K562 (cell line): ENCODE measurements around the gene OR5AU1. TPM values are rescaled to one million over a fixed set of nuclear protein-coding genes. Genes with fewer than 3 reads are reported as not detected.

Source experiments
- ATAC-seq: fragments of 200-7000 bp; cut with Tn5 transposase; 3 replicates; pipeline ENCODE4 v1.9.1; 2020; ENCODE audit warnings: moderate library complexity
- BruUV-seq: library from RNA; stranded (reverse); fragments of 400-500 nt; replicated peaks from 2 replicates; lab custom pipeline; 2021; lab: Mats Ljungman, UMichigan
- CTCF ChIA-PET: fragments of 300-600 bp; formaldehyde crosslinking; extraction: SDS; loops from one replicate; lab custom pipeline; 2021; ENCODE audit warnings: low intra/inter-chr PET ratio; lab: Yijun Ruan, JAX
- POLR2A ChIA-PET: fragments of 300-600, 350-650 bp; sonication (Branson Sonifier 250); formaldehyde crosslinking; extraction: SDS; loops from one replicate; lab custom pipeline; 2021; ENCODE audit warnings: antibody characterized with exemption, inconsistent platforms; lab: Yijun Ruan, JAX
- DNase-seq, 4 experiments: peaks; one replicate each; pipeline versions ENCODE4 v3.0.0 to v3.0.0-alpha.2; 2011 to 2018; ENCODE audit warnings: low spot score in 3 of 4, mixed read lengths in 3 of 4; ENCODE audit errors: extremely low read depth in 1 of 4
- FAIRE-seq: peaks from 2 replicates; lab custom pipeline; 2011; peaks lifted over from hg19 to GRCh38; lab: Jason Lieb, UNC
- H2AFZ ChIP-seq: 2 replicates; pipeline ENCODE4 v1.6.0; 2011; ENCODE audit warnings: low read depth, low read length, control low read depth, inconsistent platforms
- H3K27ac ChIP-seq: fragments of 200-600 bp; 3 replicates; pipeline ENCODE4 v1.8.0; 2011; ENCODE audit warnings: low read depth, mild to moderate bottlenecking, control low read depth, inconsistent platforms, low read length, moderate library complexity, mixed read lengths; ENCODE audit errors: extremely low read depth
- H3K27me3 ChIP-seq, 2 experiments: fragments of 300-600 bp in 1 of 2; 2 replicates in 1 of 2; 3 replicates in 1 of 2; pipeline versions ENCODE4 v1.6.0 to v1.8.0; 2011; ENCODE audit warnings: inconsistent platforms in 2 of 2, low read length in 2 of 2, mild to moderate bottlenecking in 1 of 2, mixed read lengths in 1 of 2, moderate library complexity in 1 of 2; ENCODE audit not compliant: control insufficient read depth in 2 of 2, insufficient read depth in 2 of 2
- H3K36me3 ChIP-seq: fragments of 300-600 bp; 3 replicates; pipeline ENCODE4 v1.8.0; 2011; ENCODE audit warnings: mild to moderate bottlenecking, low read length, inconsistent platforms; ENCODE audit not compliant: control insufficient read depth, insufficient read depth
- H3K4me1 ChIP-seq, 2 experiments: fragments of 200-600 bp in 1 of 2; replicated peaks in 1 of 2; 2 replicates in 1 of 2; 3 replicates in 1 of 2; pipeline versions ENCODE4 v1.5.1 to v1.8.0; 2011; ENCODE audit warnings: inconsistent platforms in 2 of 2, low read length in 2 of 2, mild to moderate bottlenecking in 1 of 2, mixed read lengths in 1 of 2, moderate library complexity in 1 of 2; ENCODE audit not compliant: control insufficient read depth in 2 of 2, insufficient read depth in 2 of 2
- H3K4me2 ChIP-seq: 2 replicates; pipeline ENCODE4 v1.6.1; 2011; ENCODE audit warnings: low read length, control low read depth, inconsistent platforms, mixed read lengths; ENCODE audit not compliant: insufficient read depth
- H3K4me3 ChIP-seq: fragments of 200-600 bp; sonication (generic), shearing (Covaris generic); 2 replicates; pipeline ENCODE4 v1.5.1; 2016; ENCODE audit warnings: control low read depth, inconsistent platforms
- H3K79me2 ChIP-seq: fragments of 200-600 bp; 3 replicates; pipeline ENCODE4 v1.8.0; 2011; ENCODE audit warnings: low read length, inconsistent platforms; ENCODE audit not compliant: control insufficient read depth, insufficient read depth
- H3K9ac ChIP-seq, 2 experiments: 2 replicates each; pipeline versions ENCODE4 v1.6.0 to v1.6.1; 2011; ENCODE audit warnings: low read depth in 2 of 2, low read length in 2 of 2, control low read depth in 1 of 2, inconsistent platforms in 1 of 2, mild to moderate bottlenecking in 1 of 2, mixed read lengths in 1 of 2; ENCODE audit not compliant: insufficient read depth in 1 of 2
- H3K9me1 ChIP-seq: one replicate; pipeline ENCODE4 v1.6.0; 2011; ENCODE audit warnings: inconsistent platforms, mild to moderate bottlenecking, low read length, moderate library complexity; ENCODE audit not compliant: control insufficient read depth, insufficient read depth
- H3K9me3 ChIP-seq: replicated peaks from 2 replicates; pipeline ENCODE4 v1.5.1; 2011; ENCODE audit warnings: low read depth, low read length, inconsistent platforms; ENCODE audit not compliant: control insufficient read depth, insufficient read depth
- H4K20me1 ChIP-seq: replicated peaks from 2 replicates; pipeline ENCODE4 v1.6.1; 2011; ENCODE audit warnings: low read length, inconsistent platforms, mixed read lengths; ENCODE audit not compliant: control insufficient read depth, insufficient read depth
- ATF7 ChIP-seq: fragments of 450-650 bp; IDR thresholded peaks from 2 replicates; pipeline ENCODE4 v1.7.1; 2014; ENCODE audit warnings: mild to moderate bottlenecking, moderate library complexity
- CREM ChIP-seq: IDR thresholded peaks from 2 replicates; pipeline ENCODE4 v1.6.1; 2014; ENCODE audit warnings: antibody characterized with exemption, low read depth
- DMBX1 ChIP-seq: fragments of 250-450 bp; sonication (Bioruptor Pico); IDR thresholded peaks from 2 replicates; pipeline ENCODE4 v1.8.0; 2022; ENCODE audit warnings: inconsistent platforms, mild to moderate bottlenecking, moderate library complexity, borderline replicate concordance
- FOXM1 ChIP-seq, 2 experiments: fragments of 450-650 bp in 1 of 2; sonication (generic) in 1 of 2; formaldehyde crosslinking in 1 of 2; IDR thresholded peaks; 2 replicates each; pipeline versions ENCODE4 v1.6.1 to v1.9.0; 2017 to 2022; ENCODE audit warnings: low read depth in 2 of 2, mild to moderate bottlenecking in 2 of 2, missing genetic modification reagents in 1 of 2, moderate library complexity in 1 of 2
- RB1 ChIP-seq: fragments of 450-650 bp; IDR thresholded peaks from 2 replicates; pipeline ENCODE4 v1.6.1; 2017; ENCODE audit warnings: low read depth, mild to moderate bottlenecking
- ZFX ChIP-seq: sonication (generic); formaldehyde crosslinking; IDR thresholded peaks from 2 replicates; pipeline ENCODE4 v1.8.0; 2022; ENCODE audit warnings: mild to moderate bottlenecking, missing genetic modification reagents, moderate library complexity
- ZNF12 ChIP-seq: sonication (generic); formaldehyde crosslinking; IDR thresholded peaks from 2 replicates; pipeline ENCODE4 v1.4.0; 2020; ENCODE audit warnings: mild to moderate bottlenecking, missing genetic modification reagents
- ZNF175 ChIP-seq: fragments of 200-800 bp; sonication (Bioruptor generic); IDR thresholded peaks from 2 replicates; pipeline ENCODE4 v1.6.1; 2016; ENCODE audit warnings: low read depth, mild to moderate bottlenecking, missing genetic modification characterization, missing compliant biosample characterization
- ZNF239 ChIP-seq: fragments of 250-450 bp; sonication (Bioruptor Pico); IDR thresholded peaks from 2 replicates; pipeline ENCODE4 v1.4.0; 2020; ENCODE audit warnings: mild to moderate bottlenecking
- ZNF316 ChIP-seq: fragments of 450-650 bp; IDR thresholded peaks from 2 replicates; pipeline ENCODE4 v1.6.1; 2016
- ZNF644 ChIP-seq: fragments of 200-800 bp; sonication (Bioruptor generic); IDR thresholded peaks from 2 replicates; pipeline ENCODE4 v1.6.1; 2016; ENCODE audit warnings: low read depth, missing genetic modification characterization, missing compliant biosample characterization
- WGBS: fragments of 100-300 bp; shearing (Covaris generic); methylation state at CpG from one replicate; pipeline ENCODE4 v1.1.6; 2016; ENCODE audit warnings: low coverage, mixed read lengths; ENCODE audit not compliant: insufficient coverage; ENCODE audit errors: missing lambda C conversion rate; 5-methylcytosine and 5-hydroxymethylcytosine counted together
- in situ Hi-C: fragments of 300-500 bp; cut with MboI; formaldehyde crosslinking; loops from 4 replicates; pipeline ENCODE4 v1.15.0; 2018; ENCODE audit warnings: inconsistent platforms, mixed read lengths
- intact Hi-C: fragments of 100-400 bp; cut with micrococcal nuclease; formaldehyde crosslinking; loops from 2 replicates; pipeline ENCODE4 v1.14.2; 2022
- polyA plus RNA-seq, 8 experiments: library from polyadenylated mRNA; depleted of rRNA in 4 of 8; stranded (reverse) in 5 of 8; unstranded in 3 of 8; fragments of >200 nt; fragmentation: Nextera tagmentation in 2 of 8; fragmentation: Illumina TruSeq in 1 of 8; extraction: Ambion mirVana in 2 of 8; extraction: Trizol in 1 of 8; gene quantifications; 2 replicates each; pipeline versions ENCODE4 v1.2.1 to v1.2.3, GENCODE V29; 2011 to 2014; ENCODE audit warnings: inconsistent platforms in 1 of 8, missing spikeins in 1 of 8
- total RNA-seq, 7 experiments: library from RNA; depleted of rRNA in 6 of 7; stranded (reverse); fragments of >200 nt in 6 of 7; fragmentation: Illumina TruSeq in 2 of 7; extraction: Trizol in 2 of 7; gene quantifications; 2 replicates each; pipeline versions ENCODE4 v1.2.1 to v1.2.3, GENCODE V29; 2011 to 2021; ENCODE audit warnings: low replicate concordance in 1 of 7
- TF ChIP-seq, protein P1 (sequence below), 3 experiments: IDR thresholded peaks in 2 of 3; conservative IDR thresholded peaks in 1 of 3; 2 replicates each; pipeline ENCODE4 v1.5.1; 2011 to 2012; ENCODE audit warnings: low read length in 3 of 3, mild to moderate bottlenecking in 3 of 3, control low read depth in 2 of 3, improper control_type of control experiment in 1 of 3, inconsistent platforms in 1 of 3, low read depth in 1 of 3, mixed read lengths in 1 of 3, moderate library complexity in 1 of 3; ENCODE audit not compliant: insufficient read depth in 2 of 3
- TF ChIP-seq, protein P2 (sequence below): fragments of 450-650 bp; conservative IDR thresholded peaks from 2 replicates; pipeline ENCODE4 v1.6.1; 2016; ENCODE audit warnings: missing genetic modification characterization, low read depth, mild to moderate bottlenecking, control low read depth, missing compliant biosample characterization

Gene OR5AU1
- total and polyA plus RNA-seq, 9 of the 15 experiments (the other 6 are each of a cell fraction or from before 2014, with no cell fraction given), result not detected

DNA sequence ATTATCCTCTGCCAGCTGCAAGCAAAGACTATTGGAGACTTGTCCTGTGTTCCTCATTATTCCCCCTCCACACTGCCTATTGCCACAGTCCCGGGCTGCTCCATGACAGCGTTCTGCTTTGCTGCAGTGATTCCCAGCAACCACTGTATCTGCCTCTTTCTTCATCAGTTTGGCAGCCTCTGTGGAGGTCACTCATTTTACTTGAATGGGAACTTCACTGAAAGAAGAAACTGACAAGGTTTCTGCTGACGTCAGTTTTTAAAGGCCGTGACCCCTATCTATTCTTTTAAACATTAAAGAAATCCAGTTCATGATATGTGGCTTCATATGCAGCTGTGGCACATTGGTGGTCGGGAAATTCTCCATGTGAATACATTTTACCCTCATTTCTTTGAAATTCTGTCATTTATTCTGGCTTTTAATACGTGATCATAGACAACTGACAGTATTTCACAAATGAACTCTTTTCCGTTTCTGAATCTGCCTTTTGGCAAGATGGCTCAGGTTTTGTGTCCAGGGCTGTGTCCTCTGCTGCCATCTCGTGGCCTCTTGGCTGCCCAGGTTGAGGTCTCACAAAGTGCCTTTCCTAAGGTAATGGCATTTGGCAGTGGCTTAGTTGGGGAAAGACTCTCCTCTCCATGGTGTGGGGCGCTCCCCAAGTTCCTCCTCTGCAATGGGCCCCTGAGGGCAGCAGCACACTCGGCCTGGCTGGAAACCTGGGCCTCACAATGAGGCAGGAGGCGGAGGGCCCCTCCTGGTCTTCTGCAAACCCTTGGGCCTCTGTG is 49.2 kb downstream of the OR5AU1 start:
- Histone ChIP-seq H4K20me1 (no peaks in the 10 kb centered on the region), H3K4me3 (no peak overlapping the region), H3K27me3 (no peaks in the 10 kb centered on the region), H3K9ac (peak overlapping the region; percentile 29 to 87), H3K9me3 (no peaks in the 10 kb centered on the region), H3K4me2 (peak overlapping the region; percentile 49), H3K4me1 (peaks cover 42 to 51% of the 10 kb centered on the region in 2 experiments), H3K36me3 (no peaks in the 10 kb centered on the region), H3K9me1 (no peaks in the 10 kb centered on the region), H3K27ac (peak overlapping the region; percentile 72), H2AFZ (peak overlapping the region; percentile 95), H3K79me2 (0 out of 3 replicates have a peak, but pooled peaks cover 6% of the 10 kb centered on the region)
- intact Hi-C loops (loop anchor here (2.0 kb wide), 1 partner anchor 28 kb away; no protein-coding TSS in a partner anchor), in situ Hi-C loops (no loop called here)
- CTCF ChIA-PET, result interaction anchor here (0.9 to 5.3 kb wide), 4 partner anchors 13 to 248 kb away, joined by 3 to 54 read pairs (median 5); partner anchors contain the start of gene ARHGEF40
- peak; percentile 35 to 84 (median 44) for DNase-seq
- ATAC-seq, result peak; percentile 48
- 10% methylated on average over 11 of the region's 11 CpGs for WGBS
- no TSS peak for BruUV-seq
- peak; percentile 79 for FAIRE-seq
- POLR2A ChIA-PET, result no interaction called here
- TF ChIP-seq ZNF12 (CRISPR knock-in tag) (no peak), ZNF175 (CRISPR knock-in tag) (0 out of 2 replicates have a peak, but pooled peaks have one; percentile 16), ZFX (CRISPR knock-in tag) (peak; percentile 35; the same call in 1 of the 2 replicates), ZNF316 (peak; percentile 91), ZNF239 (CRISPR knock-in tag) (0 out of 2 replicates have a peak, but pooled peaks have one; percentile 20), CREM (peak; percentile 4; the same call in 1 of the 2 replicates), FOXM1 (IDR thresholded peaks at IDR 0.05; ENCODE audit: low read depth) (no peak), FOXM1 (CRISPR knock-in tag; IDR thresholded peaks at IDR 0.05; ENCODE audit: low read depth) (no peak), DMBX1 (0 out of 2 replicates have a peak, but pooled peaks have one; percentile 29), RB1 (peak; percentile 34; the same call in 1 of the 2 replicates), ATF7 (peak; percentile 20; the same call in 1 of the 2 replicates), ZNF644 (tag) (0 out of 2 replicates have a peak, but pooled peaks have one; percentile 27)
- TF ChIP-seq, protein P1, sequence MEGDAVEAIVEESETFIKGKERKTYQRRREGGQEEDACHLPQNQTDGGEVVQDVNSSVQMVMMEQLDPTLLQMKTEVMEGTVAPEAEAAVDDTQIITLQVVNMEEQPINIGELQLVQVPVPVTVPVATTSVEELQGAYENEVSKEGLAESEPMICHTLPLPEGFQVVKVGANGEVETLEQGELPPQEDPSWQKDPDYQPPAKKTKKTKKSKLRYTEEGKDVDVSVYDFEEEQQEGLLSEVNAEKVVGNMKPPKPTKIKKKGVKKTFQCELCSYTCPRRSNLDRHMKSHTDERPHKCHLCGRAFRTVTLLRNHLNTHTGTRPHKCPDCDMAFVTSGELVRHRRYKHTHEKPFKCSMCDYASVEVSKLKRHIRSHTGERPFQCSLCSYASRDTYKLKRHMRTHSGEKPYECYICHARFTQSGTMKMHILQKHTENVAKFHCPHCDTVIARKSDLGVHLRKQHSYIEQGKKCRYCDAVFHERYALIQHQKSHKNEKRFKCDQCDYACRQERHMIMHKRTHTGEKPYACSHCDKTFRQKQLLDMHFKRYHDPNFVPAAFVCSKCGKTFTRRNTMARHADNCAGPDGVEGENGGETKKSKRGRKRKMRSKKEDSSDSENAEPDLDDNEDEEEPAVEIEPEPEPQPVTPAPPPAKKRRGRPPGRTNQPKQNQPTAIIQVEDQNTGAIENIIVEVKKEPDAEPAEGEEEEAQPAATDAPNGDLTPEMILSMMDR (IDR thresholded peaks at IDR 0.05 in 2 of 3, conservative IDR thresholded peaks at IDR 0.05 in 1 of 3; ENCODE audit: insufficient read depth in 2 of 3, low read depth in 1 of 3, low read length in 3 of 3), result peak; percentile 79 to 86 (median 85)
- TF ChIP-seq, protein P2, sequence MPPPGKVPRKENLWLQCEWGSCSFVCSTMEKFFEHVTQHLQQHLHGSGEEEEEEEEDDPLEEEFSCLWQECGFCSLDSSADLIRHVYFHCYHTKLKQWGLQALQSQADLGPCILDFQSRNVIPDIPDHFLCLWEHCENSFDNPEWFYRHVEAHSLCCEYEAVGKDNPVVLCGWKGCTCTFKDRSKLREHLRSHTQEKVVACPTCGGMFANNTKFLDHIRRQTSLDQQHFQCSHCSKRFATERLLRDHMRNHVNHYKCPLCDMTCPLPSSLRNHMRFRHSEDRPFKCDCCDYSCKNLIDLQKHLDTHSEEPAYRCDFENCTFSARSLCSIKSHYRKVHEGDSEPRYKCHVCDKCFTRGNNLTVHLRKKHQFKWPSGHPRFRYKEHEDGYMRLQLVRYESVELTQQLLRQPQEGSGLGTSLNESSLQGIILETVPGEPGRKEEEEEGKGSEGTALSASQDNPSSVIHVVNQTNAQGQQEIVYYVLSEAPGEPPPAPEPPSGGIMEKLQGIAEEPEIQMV (tag), result peak; percentile 61; the same call in 1 of the 2 replicates
